ENCODE results near the gene UTP11.
"Not testable (repeated sequence)": the region's sequence is repeated elsewhere in the genome, so short reads cannot be mapped to it uniquely, and the experiment has no call there.

Gene UTP11, protein sequence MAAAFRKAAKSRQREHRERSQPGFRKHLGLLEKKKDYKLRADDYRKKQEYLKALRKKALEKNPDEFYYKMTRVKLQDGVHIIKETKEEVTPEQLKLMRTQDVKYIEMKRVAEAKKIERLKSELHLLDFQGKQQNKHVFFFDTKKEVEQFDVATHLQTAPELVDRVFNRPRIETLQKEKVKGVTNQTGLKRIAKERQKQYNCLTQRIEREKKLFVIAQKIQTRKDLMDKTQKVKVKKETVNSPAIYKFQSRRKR

DNA sequence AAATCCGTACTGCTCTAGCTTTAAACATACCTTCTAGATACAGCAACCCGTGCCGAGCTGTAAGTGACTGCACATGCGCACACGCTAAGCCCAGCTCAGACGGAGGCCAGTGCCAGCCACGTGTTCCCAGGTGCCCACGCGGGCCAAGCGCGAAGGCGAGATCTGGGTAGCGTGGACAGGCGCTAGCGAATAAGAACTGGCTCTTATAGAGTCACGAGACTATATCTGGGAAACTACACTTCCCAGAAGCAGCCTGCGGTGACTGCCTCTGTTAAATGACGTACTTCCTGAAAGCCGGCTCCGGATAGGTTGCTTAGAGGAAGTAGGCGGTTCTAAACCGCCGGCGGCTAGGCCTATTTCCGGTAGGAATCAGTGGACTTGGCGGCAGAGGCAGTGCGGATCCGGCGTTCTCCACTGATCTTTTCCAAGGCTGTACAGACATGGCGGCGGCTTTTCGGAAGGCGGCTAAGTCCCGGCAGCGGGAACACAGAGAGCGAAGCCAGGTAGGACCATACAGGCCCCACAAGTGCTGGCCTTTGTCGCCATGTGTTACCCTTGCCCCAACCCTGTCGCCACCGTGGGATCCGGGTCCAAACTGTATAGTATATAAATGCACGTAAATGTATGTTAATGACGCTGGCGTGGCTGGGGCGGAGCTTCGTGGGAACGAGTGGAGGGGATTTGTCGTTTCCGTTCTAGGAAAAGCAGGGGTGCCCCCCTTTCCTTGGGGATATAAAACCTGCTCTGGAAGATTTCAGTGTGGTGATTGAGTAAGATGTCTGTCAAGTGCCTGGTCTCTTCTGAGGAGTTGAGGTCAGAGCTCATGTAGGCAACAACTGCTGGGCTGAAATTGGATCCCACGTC is at the start of gene UTP11:
TSS of gene UTP11 (plus strand) at position 372 of the 864 bp plus-strand sequence. CDS start at position 441, 69 bp downstream.
- H3K27ac ChIP-seq (ENCODE audit: low read depth, low read length), result peak within 1 kb of the TSS; percentile 98
- H3K27me3 ChIP-seq (ENCODE audit: control insufficient read depth in 5 of 5, insufficient read depth in 4 of 5, low read length in 5 of 5), result no peaks in the 10 kb centered on the region
- peaks cover 3 to 44% (median 36%) of the 10 kb centered on the region in 5 donors for H3K4me1 ChIP-seq (ENCODE audit: control insufficient read depth in 5 of 5, insufficient read depth in 5 of 5, low read length in 5 of 5)
- H3K36me3 ChIP-seq (ENCODE audit: control insufficient read depth in 5 of 5, insufficient read depth in 5 of 5, low read length in 5 of 5), result peaks cover 5 to 16% (median 9%) of the 10 kb centered on the region in 5 donors
- no peaks in the 10 kb centered on the region for H3K9me3 ChIP-seq (ENCODE audit: control insufficient read depth in 5 of 5, low read length in 5 of 5)
- H3K9ac ChIP-seq (ENCODE audit: low read length in 5 of 5), result peak within 1 kb of the TSS; percentile 96 to 100 (median 99)
- peak within 1 kb of the TSS; percentile 81 to 98 (median 97) for H3K4me3 ChIP-seq (ENCODE audit: low read depth in 1 of 5, low read length in 5 of 5)

DNA sequence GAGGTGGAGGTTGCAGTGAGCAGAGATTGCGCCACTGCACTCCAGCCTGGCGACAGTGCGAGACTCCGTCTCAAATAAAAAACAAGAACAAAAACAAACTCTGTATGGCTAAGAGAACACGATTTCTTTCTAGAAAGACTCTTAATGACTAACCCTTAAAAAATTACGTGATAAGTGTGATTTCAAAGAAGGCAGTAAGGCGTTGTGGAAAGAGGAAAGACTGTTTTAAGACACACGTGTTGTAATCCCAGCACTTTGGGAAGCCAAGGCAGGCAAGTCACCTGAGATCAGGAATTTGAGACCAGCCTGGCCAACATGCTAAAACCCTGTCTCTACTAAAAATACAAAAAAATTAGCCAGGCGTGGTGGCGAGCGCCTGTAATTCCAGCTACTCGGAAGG is 48.4 kb upstream of the UTP11 start:
- not testable (repeated sequence) for H3K9ac ChIP-seq (ENCODE audit: low read length in 5 of 5); H3K9me3 ChIP-seq (ENCODE audit: control insufficient read depth in 5 of 5, low read length in 5 of 5); H3K27me3 ChIP-seq (ENCODE audit: control insufficient read depth in 5 of 5, insufficient read depth in 4 of 5, low read length in 5 of 5); H3K27ac ChIP-seq (ENCODE audit: low read depth, low read length); H3K4me3 ChIP-seq (ENCODE audit: low read depth in 1 of 5, low read length in 5 of 5); H3K4me1 ChIP-seq (ENCODE audit: control insufficient read depth in 5 of 5, insufficient read depth in 5 of 5, low read length in 5 of 5)
- H3K36me3 ChIP-seq (ENCODE audit: control insufficient read depth in 5 of 5, insufficient read depth in 5 of 5, low read length in 5 of 5), result peaks cover 15 to 75% (median 55%) of the 10 kb centered on the region in 5 donors

DNA sequence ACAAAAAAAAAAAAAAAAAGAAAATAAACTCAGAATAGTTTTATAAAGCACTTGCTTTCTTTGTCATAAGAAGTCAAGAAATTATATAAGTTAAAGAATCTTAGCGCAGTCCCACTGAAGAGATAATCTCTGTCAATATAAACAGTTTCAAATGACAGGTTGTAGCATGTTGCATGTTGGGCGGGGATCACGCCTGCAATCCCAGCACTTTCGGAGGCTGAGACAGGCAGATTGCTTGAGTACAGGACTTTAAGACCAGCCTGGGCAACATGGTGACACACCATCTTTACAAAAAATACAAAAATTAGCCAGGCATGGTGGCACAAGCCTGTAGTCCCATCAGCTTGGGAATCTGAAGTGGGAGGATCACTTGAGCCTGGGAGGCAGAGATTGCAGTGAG is 47.2 kb upstream of the UTP11 start:
- no peaks in the 10 kb centered on the region for H3K27me3 ChIP-seq (ENCODE audit: control insufficient read depth in 5 of 5, insufficient read depth in 4 of 5, low read length in 5 of 5)
- H3K4me3 ChIP-seq (ENCODE audit: low read depth in 1 of 5, low read length in 5 of 5), result no peak overlapping the region
- H3K36me3 ChIP-seq (ENCODE audit: control insufficient read depth in 5 of 5, insufficient read depth in 5 of 5, low read length in 5 of 5), result peaks cover 22 to 73% (median 53%) of the 10 kb centered on the region in 5 donors
- H3K4me1 ChIP-seq (ENCODE audit: control insufficient read depth in 5 of 5, insufficient read depth in 5 of 5, low read length in 5 of 5), result no peaks in the 10 kb centered on the region
- H3K9me3 ChIP-seq (ENCODE audit: control insufficient read depth in 5 of 5, low read length in 5 of 5), result no peaks in the 10 kb centered on the region
- no peak overlapping the region for H3K9ac ChIP-seq (ENCODE audit: low read length in 5 of 5)
- no peak overlapping the region for H3K27ac ChIP-seq (ENCODE audit: low read depth, low read length)

DNA sequence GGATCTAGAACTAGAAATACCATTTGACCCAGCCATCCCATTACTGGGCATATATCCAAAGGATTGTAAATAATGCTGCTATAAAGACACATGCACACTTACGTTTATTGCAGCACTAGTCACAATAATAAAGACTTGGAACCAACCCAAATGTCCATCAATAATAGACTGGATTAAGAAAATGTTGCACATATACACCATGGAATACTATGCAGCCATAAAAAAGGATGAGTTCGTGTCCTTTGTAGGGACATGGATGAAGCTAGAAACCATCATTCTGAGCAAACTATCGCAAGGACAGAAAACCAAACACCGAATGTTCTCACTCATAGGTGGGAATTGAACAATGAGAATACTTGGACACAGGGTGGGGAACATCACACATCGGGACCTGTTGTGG is 38.9 kb upstream of the UTP11 start:
- not testable (repeated sequence) for H3K4me3 ChIP-seq (ENCODE audit: low read depth in 1 of 5, low read length in 5 of 5); H3K27me3 ChIP-seq (ENCODE audit: control insufficient read depth in 5 of 5, insufficient read depth in 4 of 5, low read length in 5 of 5); H3K27ac ChIP-seq (ENCODE audit: low read depth, low read length); H3K4me1 ChIP-seq (ENCODE audit: control insufficient read depth in 5 of 5, insufficient read depth in 5 of 5, low read length in 5 of 5); H3K9me3 ChIP-seq (ENCODE audit: control insufficient read depth in 5 of 5, low read length in 5 of 5); H3K9ac ChIP-seq (ENCODE audit: low read length in 5 of 5)
- H3K36me3 ChIP-seq (ENCODE audit: control insufficient read depth in 5 of 5, insufficient read depth in 5 of 5, low read length in 5 of 5), result peaks cover 34 to 64% (median 49%) of the 10 kb centered on the region in 5 donors

DNA sequence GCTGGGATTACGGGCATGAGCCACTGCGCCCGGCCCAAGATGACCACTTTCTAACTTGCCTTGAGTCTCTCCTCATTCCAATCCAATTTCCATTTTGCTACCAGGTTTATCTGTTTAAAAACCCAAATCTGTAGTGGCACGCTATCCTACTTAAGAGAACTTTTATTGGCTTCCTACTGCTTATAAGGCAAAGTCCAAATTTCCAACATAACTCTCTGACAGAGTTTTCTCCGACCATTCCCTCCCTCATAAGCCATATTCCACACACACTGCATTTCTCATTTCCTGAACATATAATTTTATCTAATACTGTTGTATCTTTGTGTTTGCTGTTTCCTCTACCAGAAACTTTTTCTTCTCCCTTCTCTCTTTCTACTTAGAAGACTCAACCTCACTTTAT is 38.0 kb upstream of the UTP11 start:
- Histone ChIP-seq H3K9me3 (ENCODE audit: control insufficient read depth in 5 of 5, low read length in 5 of 5) (no peaks in the 10 kb centered on the region), H3K27me3 (ENCODE audit: control insufficient read depth in 5 of 5, insufficient read depth in 4 of 5, low read length in 5 of 5) (no peaks in the 10 kb centered on the region), H3K9ac (ENCODE audit: low read length in 5 of 5) (no peak overlapping the region), H3K4me1 (ENCODE audit: control insufficient read depth in 5 of 5, insufficient read depth in 5 of 5, low read length in 5 of 5) (no peaks in the 10 kb centered on the region), H3K27ac (ENCODE audit: low read depth, low read length) (no peak overlapping the region), H3K36me3 (ENCODE audit: control insufficient read depth in 5 of 5, insufficient read depth in 5 of 5, low read length in 5 of 5) (peaks cover 30 to 64% (median 49%) of the 10 kb centered on the region in 5 donors), H3K4me3 (ENCODE audit: low read depth in 1 of 5, low read length in 5 of 5) (no peak overlapping the region)

DNA sequence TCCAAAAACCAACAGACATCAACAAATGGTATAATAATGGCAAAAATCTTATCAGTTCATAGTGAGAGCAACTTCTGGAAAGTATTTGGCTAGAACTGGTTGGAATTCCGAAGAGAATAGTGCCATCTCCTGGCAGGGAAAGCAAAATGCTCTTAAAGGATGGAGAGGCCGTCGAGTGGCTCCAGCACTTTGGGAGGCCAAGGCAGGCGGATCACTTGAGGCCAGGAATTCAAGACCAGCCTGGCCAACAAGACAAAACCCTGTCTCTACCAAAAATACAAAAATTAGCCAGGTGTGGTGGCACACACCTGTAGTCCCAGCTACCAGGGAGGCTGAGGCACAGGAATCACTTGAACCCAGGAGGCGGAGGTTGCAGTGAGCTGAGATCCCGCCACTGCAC is 37.5 kb upstream of the UTP11 start:
- H3K27me3 ChIP-seq (ENCODE audit: control insufficient read depth in 5 of 5, insufficient read depth in 4 of 5, low read length in 5 of 5); H3K9ac ChIP-seq (ENCODE audit: low read length in 5 of 5); H3K27ac ChIP-seq (ENCODE audit: low read depth, low read length); H3K4me3 ChIP-seq (ENCODE audit: low read depth in 1 of 5, low read length in 5 of 5); H3K4me1 ChIP-seq (ENCODE audit: control insufficient read depth in 5 of 5, insufficient read depth in 5 of 5, low read length in 5 of 5); H3K9me3 ChIP-seq (ENCODE audit: control insufficient read depth in 5 of 5, low read length in 5 of 5): not testable (repeated sequence)
- peaks cover 30 to 64% (median 49%) of the 10 kb centered on the region in 5 donors for H3K36me3 ChIP-seq (ENCODE audit: control insufficient read depth in 5 of 5, insufficient read depth in 5 of 5, low read length in 5 of 5)

DNA sequence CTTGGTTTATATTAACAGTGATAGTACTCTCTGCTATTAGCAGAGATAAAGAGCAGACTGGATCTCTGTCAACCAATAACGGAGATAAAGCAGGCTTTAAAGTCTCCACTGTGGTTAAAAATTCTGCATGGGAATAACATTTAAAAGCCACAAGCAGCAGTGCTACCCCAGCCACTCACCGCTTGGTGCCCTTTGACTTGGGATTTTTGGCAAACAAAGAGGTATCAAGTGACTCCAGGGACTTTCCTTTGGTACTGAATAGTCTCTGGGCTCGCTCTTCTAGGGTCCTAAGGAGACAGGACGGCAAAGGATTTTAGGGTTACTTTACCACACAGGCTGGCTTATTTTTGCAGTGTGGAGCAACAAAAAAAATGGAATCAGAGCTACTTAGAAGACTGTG is 34.0 kb upstream of the UTP11 start:
- Histone ChIP-seq H3K4me1 (ENCODE audit: control insufficient read depth in 5 of 5, insufficient read depth in 5 of 5, low read length in 5 of 5) (no peaks in the 10 kb centered on the region), H3K27ac (ENCODE audit: low read depth, low read length) (no peak overlapping the region), H3K27me3 (ENCODE audit: control insufficient read depth in 5 of 5, insufficient read depth in 4 of 5, low read length in 5 of 5) (no peaks in the 10 kb centered on the region), H3K9me3 (ENCODE audit: control insufficient read depth in 5 of 5, low read length in 5 of 5) (no peaks in the 10 kb centered on the region), H3K36me3 (ENCODE audit: control insufficient read depth in 5 of 5, insufficient read depth in 5 of 5, low read length in 5 of 5) (peaks cover 46 to 95% (median 69%) of the 10 kb centered on the region in 5 donors), H3K9ac (ENCODE audit: low read length in 5 of 5) (no peak overlapping the region), H3K4me3 (ENCODE audit: low read depth in 1 of 5, low read length in 5 of 5) (no peak overlapping the region)

DNA sequence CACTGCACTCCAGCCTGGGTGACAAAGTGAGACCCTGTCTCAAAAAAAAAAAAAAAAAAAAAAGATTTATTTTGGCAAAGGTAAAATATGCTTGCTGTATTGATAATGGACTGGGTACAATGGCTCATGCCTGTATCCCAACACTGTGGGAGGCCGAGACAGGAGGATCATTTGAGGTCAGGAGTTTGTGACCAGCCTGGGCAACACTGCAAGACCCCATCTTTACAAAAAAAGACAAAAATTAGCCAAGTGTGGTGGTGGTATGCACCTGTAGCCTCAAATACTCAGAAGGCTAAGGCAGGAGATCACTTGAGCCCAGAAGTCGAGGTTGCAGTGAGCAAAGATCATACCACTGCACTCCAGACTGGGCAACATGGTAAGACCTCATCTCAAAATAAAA is 29.0 kb upstream of the UTP11 start:
- no peak overlapping the region for H3K9ac ChIP-seq (ENCODE audit: low read length in 5 of 5)
- peaks cover 48 to 89% (median 75%) of the 10 kb centered on the region in 5 donors for H3K36me3 ChIP-seq (ENCODE audit: control insufficient read depth in 5 of 5, insufficient read depth in 5 of 5, low read length in 5 of 5)
- H3K4me3 ChIP-seq (ENCODE audit: low read depth in 1 of 5, low read length in 5 of 5), result no peak overlapping the region
- H3K9me3 ChIP-seq (ENCODE audit: control insufficient read depth in 5 of 5, low read length in 5 of 5), result no peaks in the 10 kb centered on the region
- H3K4me1 ChIP-seq (ENCODE audit: control insufficient read depth in 5 of 5, insufficient read depth in 5 of 5, low read length in 5 of 5), result peaks cover 0 to 5% (median 2%) of the 10 kb centered on the region in 5 donors
- H3K27ac ChIP-seq (ENCODE audit: low read depth, low read length), result no peak overlapping the region
- H3K27me3 ChIP-seq (ENCODE audit: control insufficient read depth in 5 of 5, insufficient read depth in 4 of 5, low read length in 5 of 5), result no peaks in the 10 kb centered on the region

DNA sequence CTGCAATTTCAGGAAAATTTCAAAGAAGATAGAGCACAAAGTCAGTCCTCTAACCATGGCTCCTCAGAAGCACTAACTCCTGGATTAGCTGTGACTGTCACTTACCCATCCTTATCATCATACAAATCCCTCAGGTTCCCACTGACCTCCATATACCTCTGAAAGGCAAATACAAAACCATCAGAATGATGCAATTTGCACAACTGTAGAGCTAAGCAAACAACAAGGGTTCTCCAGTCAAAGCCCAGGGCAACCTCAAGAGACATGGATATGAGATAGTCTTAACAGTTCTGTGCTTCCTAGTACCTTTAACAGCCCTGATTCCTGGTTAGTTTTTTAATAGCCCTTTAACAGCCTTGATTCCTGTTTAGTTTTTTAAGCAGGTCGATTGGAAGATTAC is 24.9 kb upstream of the UTP11 start:
- Histone ChIP-seq H3K4me3 (ENCODE audit: low read depth in 1 of 5, low read length in 5 of 5) (no peak overlapping the region), H3K9ac (ENCODE audit: low read length in 5 of 5) (peak overlapping the region in 1 of 5 donors; percentile 26), H3K27me3 (ENCODE audit: control insufficient read depth in 5 of 5, insufficient read depth in 4 of 5, low read length in 5 of 5) (no peaks in the 10 kb centered on the region), H3K36me3 (ENCODE audit: control insufficient read depth in 5 of 5, insufficient read depth in 5 of 5, low read length in 5 of 5) (peaks cover 22 to 48% (median 37%) of the 10 kb centered on the region in 5 donors), H3K27ac (ENCODE audit: low read depth, low read length) (no peak overlapping the region), H3K4me1 (ENCODE audit: control insufficient read depth in 5 of 5, insufficient read depth in 5 of 5, low read length in 5 of 5) (peaks cover 0 to 24% (median 19%) of the 10 kb centered on the region in 5 donors), H3K9me3 (ENCODE audit: control insufficient read depth in 5 of 5, low read length in 5 of 5) (no peaks in the 10 kb centered on the region)

DNA sequence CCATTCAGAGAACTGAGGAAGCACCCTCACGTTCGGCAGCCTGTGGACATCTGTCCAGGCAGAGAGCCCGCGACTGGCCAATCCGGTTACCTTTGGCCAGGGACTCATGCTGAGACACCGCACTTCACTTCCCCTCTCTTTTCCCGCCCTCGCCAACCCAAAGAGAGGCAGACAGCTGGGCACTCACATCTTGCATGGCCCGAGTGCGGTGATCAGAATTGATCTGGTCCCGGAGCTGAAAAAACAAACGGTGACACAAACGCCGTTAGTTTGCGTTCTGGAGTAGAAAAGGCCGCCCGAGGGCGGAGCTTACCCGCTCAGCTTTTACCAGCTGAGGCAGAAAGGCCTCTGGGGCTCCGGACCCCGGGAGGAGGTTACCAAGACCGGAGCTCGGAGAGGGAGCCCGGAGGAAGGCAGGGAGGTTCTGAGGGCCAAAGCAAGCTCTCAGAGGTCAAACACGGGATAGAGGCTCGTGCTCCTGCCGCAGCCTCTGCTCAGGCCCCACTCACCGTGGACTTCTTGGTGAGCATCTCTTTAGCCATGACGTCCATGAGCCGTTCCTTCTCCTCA is 23.1 kb upstream of the UTP11 start:
- H3K27ac ChIP-seq (ENCODE audit: low read depth, low read length), result peak overlapping the region; percentile 73
- peak overlapping the region; percentile 81 to 96 (median 90) for H3K9ac ChIP-seq (ENCODE audit: low read length in 5 of 5)
- no peaks in the 10 kb centered on the region for H3K9me3 ChIP-seq (ENCODE audit: control insufficient read depth in 5 of 5, low read length in 5 of 5)
- no peaks in the 10 kb centered on the region for H3K27me3 ChIP-seq (ENCODE audit: control insufficient read depth in 5 of 5, insufficient read depth in 4 of 5, low read length in 5 of 5)
- H3K4me1 ChIP-seq (ENCODE audit: control insufficient read depth in 5 of 5, insufficient read depth in 5 of 5, low read length in 5 of 5), result peaks cover 0 to 24% (median 19%) of the 10 kb centered on the region in 5 donors
- H3K36me3 ChIP-seq (ENCODE audit: control insufficient read depth in 5 of 5, insufficient read depth in 5 of 5, low read length in 5 of 5), result peaks cover 15 to 32% (median 26%) of the 10 kb centered on the region in 5 donors
- H3K4me3 ChIP-seq (ENCODE audit: low read depth in 1 of 5, low read length in 5 of 5), result peak overlapping the region; percentile 95 to 100 (median 97)

Data from subcutaneous abdominal adipose tissue (tissue), 5 donors.